Fibroblast of pulmonary artery (primary cell): ENCODE results near the gene CA10.

Experiments
- DNase-seq: peaks from one replicate; pipeline ENCODE4 v3.0.0-alpha.2; 2010; ENCODE audit warnings: low read depth
- H3K4me3 ChIP-seq: replicated peaks from 2 replicates; pipeline ENCODE4 v1.5.1; 2011; ENCODE audit warnings: low read depth, mild to moderate bottlenecking, control low read depth, low read length, moderate library complexity
- CTCF ChIP-seq: IDR thresholded peaks from 2 replicates; pipeline ENCODE4 v1.5.1; 2011; ENCODE audit warnings: mild to moderate bottlenecking, control low read depth, low read length, inconsistent platforms; ENCODE audit errors: missing control alignments

Gene CA10

GRCh38 chr17:51672065-51672464 lies 486.4 kb downstream of the CA10 start:
- DNase-seq = no peak
- no peak for TF ChIP-seq CTCF
- no peak overlapping the region for H3K4me3 ChIP-seq

- H3K4me3 ChIP-seq = no peak overlapping the region
- DNase-seq = no peak
- no peak for TF ChIP-seq CTCF
These were observed 487.6 kb downstream of the CA10 start for GRCh38 chr17:51670899-51671298.

GRCh38 chr17:51668963-51669246 lies 489.6 kb downstream of the CA10 start:
- DNase-seq = no peak
- H3K4me3 ChIP-seq = no peak overlapping the region
- TF ChIP-seq CTCF = no peak

GRCh38 chr17:51668155-51668962 lies 490.2 kb downstream of the CA10 start:
- no peak for DNase-seq
- TF ChIP-seq CTCF = no peak
- H3K4me3 ChIP-seq = no peak overlapping the region

GRCh38 chr17:51667706-51668083 lies 490.8 kb downstream of the CA10 start:
- DNase-seq = no peak
- no peak for TF ChIP-seq CTCF
- H3K4me3 ChIP-seq = no peak overlapping the region

GRCh38 chr17:51666971-51667705 lies 491.4 kb downstream of the CA10 start:
- no peak for DNase-seq
- TF ChIP-seq CTCF = no peak
- H3K4me3 ChIP-seq = no peak overlapping the region
